HCT116 (cell line): ENCODE measurements around the gene FLYWCH1.

Experiments used
- CEBPB ChIP-seq: IDR thresholded peaks from 2 replicates; pipeline ENCODE4 v1.6.1; 2012; ENCODE audit warnings: low read depth
- EZH2 ChIP-seq: fragments of 200-600 bp; sonication (generic); IDR thresholded peaks from 2 replicates; pipeline ENCODE4 v1.6.1; 2017; ENCODE audit warnings: antibody characterized with exemption, mixed run types
- EZH2phosphoT487 ChIP-seq: fragments of 200-600 bp; IDR thresholded peaks from 2 replicates; pipeline ENCODE4 v1.6.1; 2018; ENCODE audit warnings: antibody characterized with exemption, borderline replicate concordance
- FOSL1 ChIP-seq: IDR thresholded peaks from 2 replicates; pipeline ENCODE4 v1.6.1; 2012; ENCODE audit warnings: low read depth
- JUND ChIP-seq: IDR thresholded peaks from 2 replicates; pipeline ENCODE4 v1.6.1; 2012
- POLR2A ChIP-seq: IDR thresholded peaks from 2 replicates; pipeline ENCODE4 v1.7.0; 2011; ENCODE audit warnings: borderline replicate concordance; ENCODE audit not compliant: insufficient read depth, insufficient read length; ENCODE audit errors: extremely low read depth
- POLR2AphosphoS5 ChIP-seq: IDR thresholded peaks from 2 replicates; pipeline ENCODE4 v1.6.1; 2011; ENCODE audit warnings: mild to moderate bottlenecking, low read depth, low read length, moderate library complexity
- RAD21 ChIP-seq: IDR thresholded peaks from 2 replicates; pipeline ENCODE4 v1.6.1; 2012; ENCODE audit warnings: low read depth, mild to moderate bottlenecking
- SP1 ChIP-seq: IDR thresholded peaks from 2 replicates; pipeline ENCODE4 v1.6.1; 2012; ENCODE audit warnings: low read depth
- SRF ChIP-seq: IDR thresholded peaks from 2 replicates; pipeline ENCODE4 v1.6.1; 2012; ENCODE audit warnings: low read depth
- YY1 ChIP-seq: IDR thresholded peaks from 2 replicates; pipeline ENCODE4 v1.6.1; 2011; ENCODE audit warnings: low read length, low read depth, moderate library complexity, mild to moderate bottlenecking; ENCODE audit not compliant: insufficient replicate concordance; ENCODE audit errors: extremely low read depth
- ZNF274 ChIP-seq: fragments of 200-500 bp; sonication (Bioruptor generic); IDR thresholded peaks from 2 replicates; pipeline ENCODE4 v1.6.1; 2014; ENCODE audit warnings: mild to moderate bottlenecking, low read depth, low read length, inconsistent platforms
- TF ChIP-seq, protein P1 (sequence below), 3 experiments: fragments of 200-600 bp in 1 of 3; sonication (generic) in 1 of 3; IDR thresholded peaks in 2 of 3; conservative IDR thresholded peaks in 1 of 3; 2 replicates each; pipeline ENCODE4 v1.5.1; 2012 to 2017; ENCODE audit warnings: low read depth in 2 of 3, low read length in 2 of 3, antibody characterized with exemption in 1 of 3, borderline replicate concordance in 1 of 3, control low read depth in 1 of 3, mild to moderate bottlenecking in 1 of 3, mixed read lengths in 1 of 3, mixed run types in 1 of 3, moderate library complexity in 1 of 3; ENCODE audit not compliant: insufficient read depth in 1 of 3

DNA sequence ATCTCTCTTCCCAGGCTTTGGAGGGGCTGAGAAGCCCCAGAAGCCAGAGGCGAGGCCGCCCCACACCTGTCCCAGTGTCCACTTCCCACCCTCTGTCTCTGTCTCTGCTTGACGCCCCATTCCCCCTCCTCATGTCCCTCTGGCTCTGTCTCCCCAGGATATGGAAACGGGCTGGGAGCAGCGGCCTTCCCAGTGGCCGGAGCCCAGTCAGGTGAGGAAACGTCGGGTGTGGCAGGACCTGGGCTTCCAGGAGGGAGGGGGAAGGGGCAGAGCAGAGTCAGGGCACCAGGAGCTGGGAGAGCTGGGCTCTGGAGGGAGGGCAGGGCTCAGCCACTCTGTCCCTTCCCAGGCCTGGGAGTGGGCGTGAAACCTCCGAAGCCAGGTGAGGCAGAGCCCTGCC lies 79.2 kb downstream of the FLYWCH1 start:
- TF ChIP-seq, protein P1, sequence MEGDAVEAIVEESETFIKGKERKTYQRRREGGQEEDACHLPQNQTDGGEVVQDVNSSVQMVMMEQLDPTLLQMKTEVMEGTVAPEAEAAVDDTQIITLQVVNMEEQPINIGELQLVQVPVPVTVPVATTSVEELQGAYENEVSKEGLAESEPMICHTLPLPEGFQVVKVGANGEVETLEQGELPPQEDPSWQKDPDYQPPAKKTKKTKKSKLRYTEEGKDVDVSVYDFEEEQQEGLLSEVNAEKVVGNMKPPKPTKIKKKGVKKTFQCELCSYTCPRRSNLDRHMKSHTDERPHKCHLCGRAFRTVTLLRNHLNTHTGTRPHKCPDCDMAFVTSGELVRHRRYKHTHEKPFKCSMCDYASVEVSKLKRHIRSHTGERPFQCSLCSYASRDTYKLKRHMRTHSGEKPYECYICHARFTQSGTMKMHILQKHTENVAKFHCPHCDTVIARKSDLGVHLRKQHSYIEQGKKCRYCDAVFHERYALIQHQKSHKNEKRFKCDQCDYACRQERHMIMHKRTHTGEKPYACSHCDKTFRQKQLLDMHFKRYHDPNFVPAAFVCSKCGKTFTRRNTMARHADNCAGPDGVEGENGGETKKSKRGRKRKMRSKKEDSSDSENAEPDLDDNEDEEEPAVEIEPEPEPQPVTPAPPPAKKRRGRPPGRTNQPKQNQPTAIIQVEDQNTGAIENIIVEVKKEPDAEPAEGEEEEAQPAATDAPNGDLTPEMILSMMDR (IDR thresholded peaks at IDR 0.05 in 2 of 3, conservative IDR thresholded peaks at IDR 0.05 in 1 of 3; ENCODE audit: borderline replicate concordance in 1 of 3, insufficient read depth in 1 of 3, low read depth in 2 of 3, low read length in 2 of 3), result no peak
- no peak for TF ChIP-seq POLR2AphosphoS5
- no peak for TF ChIP-seq RAD21
- no peak for TF ChIP-seq ZNF274
- no peak for TF ChIP-seq POLR2A
- no peak for TF ChIP-seq CEBPB
- no peak for TF ChIP-seq FOSL1
- no peak for TF ChIP-seq YY1
- no peak for TF ChIP-seq EZH2
- TF ChIP-seq EZH2phosphoT487, result no peak
- TF ChIP-seq SP1, result no peak
- no peak for TF ChIP-seq SRF
- no peak for TF ChIP-seq JUND
